Endothelial cell of umbilical vein (primary cell): ENCODE results near the gene EEF1G. TPM values are rescaled to one million over a fixed set of nuclear protein-coding genes. Genes with fewer than 3 reads are reported as not detected.

Source experiments
- BruUV-seq: library from RNA; stranded (reverse); fragments of 400-500 nt; replicated peaks from 2 replicates; lab custom pipeline; 2021; lab: Mats Ljungman, UMichigan
- CTCF ChIA-PET: fragments of 300-600, 350-600 bp; sonication (Branson Sonifier 250); formaldehyde crosslinking; loops from one replicate; lab custom pipeline; 2021; ENCODE audit warnings: antibody characterized with exemption, inconsistent platforms; lab: Charles Lee
- POLR2A ChIA-PET: fragments of 300-600, 350-600 bp; sonication (Branson Sonifier 250); formaldehyde crosslinking; loops from one replicate; lab custom pipeline; 2021; ENCODE audit warnings: antibody characterized with exemption, inconsistent platforms; lab: Charles Lee
- DNase-seq: peaks from one replicate; pipeline ENCODE4 v3.0.0-alpha.2; 2011; ENCODE audit warnings: low read depth, low spot score
- FAIRE-seq: peaks from 2 replicates; lab custom pipeline; 2011; peaks lifted over from hg19 to GRCh38; lab: Jason Lieb, UNC
- H2AFZ ChIP-seq: 2 replicates; pipeline ENCODE4 v1.6.0; 2012; ENCODE audit warnings: low read depth, low read length, control low read depth, inconsistent platforms
- H3K27ac ChIP-seq: 2 replicates; pipeline ENCODE4 v1.5.1; 2011; ENCODE audit warnings: low read depth, mild to moderate bottlenecking, control low read depth, low read length, moderate library complexity; ENCODE audit not compliant: insufficient read depth
- H3K27me3 ChIP-seq, 2 experiments: 2 replicates each; pipeline versions ENCODE4 v1.6.0 to v1.6.1; 2011; ENCODE audit warnings: low read length in 2 of 2, mixed read lengths in 1 of 2; ENCODE audit not compliant: control insufficient read depth in 2 of 2, insufficient read depth in 2 of 2
- H3K36me3 ChIP-seq, 2 experiments: 2 replicates in 1 of 2; 3 replicates in 1 of 2; pipeline ENCODE4 v1.5.1; 2011; ENCODE audit warnings: low read length in 2 of 2, mild to moderate bottlenecking in 1 of 2, moderate library complexity in 1 of 2; ENCODE audit not compliant: control insufficient read depth in 2 of 2, insufficient read depth in 2 of 2; ENCODE audit errors: extremely low read depth in 1 of 2
- H3K4me1 ChIP-seq: 3 replicates; pipeline ENCODE4 v1.5.1; 2011; ENCODE audit warnings: mild to moderate bottlenecking, low read length; ENCODE audit not compliant: control insufficient read depth, insufficient read depth; ENCODE audit errors: extremely low read depth
- H3K4me2 ChIP-seq: 2 replicates; pipeline ENCODE4 v1.6.1; 2011; ENCODE audit warnings: low read length, control low read depth, mixed read lengths; ENCODE audit not compliant: insufficient read depth
- H3K4me3 ChIP-seq, 3 experiments: fragments of 200-600 bp in 1 of 3; sonication (generic), shearing (Covaris generic) in 1 of 3; replicated peaks in 1 of 3; 2 replicates each; pipeline ENCODE4 v1.5.1; 2011 to 2016; ENCODE audit warnings: control low read depth in 3 of 3, low read length in 3 of 3, mild to moderate bottlenecking in 2 of 3, inconsistent platforms in 1 of 3, low read depth in 1 of 3, moderate library complexity in 1 of 3; ENCODE audit not compliant: insufficient read depth in 1 of 3
- H3K79me2 ChIP-seq: 2 replicates; pipeline ENCODE4 v1.6.0; 2012; ENCODE audit warnings: low read length, inconsistent platforms; ENCODE audit not compliant: control insufficient read depth, insufficient read depth
- H3K9ac ChIP-seq: replicated peaks from 2 replicates; pipeline ENCODE3; 2011; ENCODE audit warnings: low read length, control low read depth; ENCODE audit not compliant: insufficient read depth; ENCODE audit errors: extremely low read depth
- H3K9me1 ChIP-seq: replicated peaks from 3 replicates; pipeline ENCODE4 v1.6.0; 2011; ENCODE audit warnings: mild to moderate bottlenecking, low read length; ENCODE audit not compliant: control insufficient read depth, insufficient read depth; ENCODE audit errors: extremely low read depth
- H3K9me3 ChIP-seq: replicated peaks from 2 replicates; pipeline ENCODE4 v1.5.1; 2012; ENCODE audit warnings: low read length, inconsistent platforms; ENCODE audit not compliant: control insufficient read depth, insufficient read depth
- H4K20me1 ChIP-seq: replicated peaks from 2 replicates; pipeline ENCODE3; 2011; ENCODE audit warnings: mild to moderate bottlenecking, low read length; ENCODE audit not compliant: control insufficient read depth, insufficient read depth; ENCODE audit errors: extremely low read depth
- FOS ChIP-seq: IDR thresholded peaks from 2 replicates; pipeline ENCODE4 v1.6.1; 2011; ENCODE audit warnings: mild to moderate bottlenecking, low read length, moderate library complexity, borderline replicate concordance; ENCODE audit not compliant: insufficient read depth
- POLR2AphosphoS5 ChIP-seq: IDR thresholded peaks from 2 replicates; pipeline ENCODE4 v1.6.1; 2012; ENCODE audit warnings: low read depth, mild to moderate bottlenecking, control low read depth, low read length, moderate library complexity; ENCODE audit not compliant: insufficient read depth
- dilution Hi-C: fragments of 300-500 bp; cut with MboI; formaldehyde crosslinking; loops from one replicate; pipeline ENCODE4 v1.15.0; 2019; ENCODE audit warnings: low sequenced_read_pairs; ENCODE audit not compliant: extremely low pct_ligation_motif_present
- intact Hi-C: fragments of 100-400 bp; cut with micrococcal nuclease; formaldehyde crosslinking; loops from one replicate; pipeline ENCODE4 v1.10.0; 2022
- polyA plus RNA-seq, 4 experiments: library from polyadenylated mRNA; depleted of rRNA in 3 of 4; stranded (reverse) in 3 of 4; unstranded in 1 of 4; fragments of >200 nt; gene quantifications; 2 replicates each; pipeline versions ENCODE4 v1.2.1 to v1.2.3, GENCODE V29; 2011 to 2012; ENCODE audit warnings: missing spikeins in 1 of 4
- total RNA-seq: library from RNA; stranded (reverse); gene quantifications from 2 replicates; pipeline ENCODE4 v1.2.3, GENCODE V29; 2021
- TF ChIP-seq, protein P1 (sequence below), 2 donors: IDR thresholded peaks; 1 replicate in 1 of 2; 2 replicates in 1 of 2; pipeline ENCODE4 v1.5.1; 2011; ENCODE audit warnings: low read length in 2 of 2, mild to moderate bottlenecking in 2 of 2, moderate library complexity in 2 of 2, control low read depth in 1 of 2, inconsistent platforms in 1 of 2, low read depth in 1 of 2; ENCODE audit not compliant: insufficient read depth in 1 of 2; ENCODE audit errors: extremely low read depth in 1 of 2

The EEF1G gene
- total and polyA plus RNA-seq, 2 donors (not counting 3 experiments of a cell fraction or from before 2014, with no cell fraction given) = 1,341 to 2,133 TPM

- peak overlapping the region; percentile 99 for H3K27ac ChIP-seq
- no peaks in the 10 kb centered on the region for H4K20me1 ChIP-seq
- peak overlapping the region; percentile 93 for H3K9ac ChIP-seq
- TF ChIP-seq POLR2AphosphoS5 (peak; percentile 68), FOS (peak; percentile 40)
- TF ChIP-seq, protein P1, sequence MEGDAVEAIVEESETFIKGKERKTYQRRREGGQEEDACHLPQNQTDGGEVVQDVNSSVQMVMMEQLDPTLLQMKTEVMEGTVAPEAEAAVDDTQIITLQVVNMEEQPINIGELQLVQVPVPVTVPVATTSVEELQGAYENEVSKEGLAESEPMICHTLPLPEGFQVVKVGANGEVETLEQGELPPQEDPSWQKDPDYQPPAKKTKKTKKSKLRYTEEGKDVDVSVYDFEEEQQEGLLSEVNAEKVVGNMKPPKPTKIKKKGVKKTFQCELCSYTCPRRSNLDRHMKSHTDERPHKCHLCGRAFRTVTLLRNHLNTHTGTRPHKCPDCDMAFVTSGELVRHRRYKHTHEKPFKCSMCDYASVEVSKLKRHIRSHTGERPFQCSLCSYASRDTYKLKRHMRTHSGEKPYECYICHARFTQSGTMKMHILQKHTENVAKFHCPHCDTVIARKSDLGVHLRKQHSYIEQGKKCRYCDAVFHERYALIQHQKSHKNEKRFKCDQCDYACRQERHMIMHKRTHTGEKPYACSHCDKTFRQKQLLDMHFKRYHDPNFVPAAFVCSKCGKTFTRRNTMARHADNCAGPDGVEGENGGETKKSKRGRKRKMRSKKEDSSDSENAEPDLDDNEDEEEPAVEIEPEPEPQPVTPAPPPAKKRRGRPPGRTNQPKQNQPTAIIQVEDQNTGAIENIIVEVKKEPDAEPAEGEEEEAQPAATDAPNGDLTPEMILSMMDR (IDR thresholded peaks at IDR 0.05; ENCODE audit: extremely low read depth in 1 of 2, insufficient read depth in 1 of 2, low read depth in 1 of 2, low read length in 2 of 2) = no peak
- H3K79me2 ChIP-seq = peaks cover 34% of the 10 kb centered on the region
- peaks cover 0 to 6% of the 10 kb centered on the region in 2 experiments for H3K36me3 ChIP-seq
- DNase-seq = peak; percentile 93
- peak overlapping the region; percentile 55 for H3K4me2 ChIP-seq
- ChIA-PET CTCF (interaction anchor here (0.6 to 2.9 kb wide), 12 partner anchors 9 to 183 kb away, joined by 3 to 31 read pairs (median 5); partner anchors contain the start of genes B3GAT3 and TUT1), POLR2A (interaction anchor here (1.1 to 5.7 kb wide), 2 partner anchors 15 to 24 kb away, joined by 5 to 75 read pairs; partner anchors contain the start of genes MTA2 and TUT1)
- FAIRE-seq = peak; percentile 100
- BruUV-seq = no TSS peak
- intact Hi-C loops (loop anchor here (1.0 kb wide), 3 partner anchors 14 to 35 kb away; partner anchors contain the start of genes EML3 and TUT1), dilution Hi-C loops (no loop called here)
- peak overlapping the region; percentile 9 for H2AFZ ChIP-seq
- H3K4me1 ChIP-seq = peaks cover 47% of the 10 kb centered on the region
- H3K27me3 ChIP-seq = no peaks in the 10 kb centered on the region
- peak overlapping the region in 2 of 3 experiments; percentile 2 to 54 for H3K4me3 ChIP-seq
- no peaks in the 10 kb centered on the region for H3K9me3 ChIP-seq
- no peaks in the 10 kb centered on the region for H3K9me1 ChIP-seq
These were observed 3.5 kb upstream of the EEF1G start for GRCh38 chr11:62577046-62577714.
